ENCODE results near the gene RAB11FIP3. TPM values are rescaled to one million over a fixed set of nuclear protein-coding genes. Genes with fewer than 3 reads are reported as not detected.

Gene RAB11FIP3
- total RNA-seq, 2 experiments from 2014 or later = 18.7 to 20.4 TPM

- Mint-ChIP-seq H3K27ac (no peak overlapping the region), H3K27me3 (no peaks in the 10 kb centered on the region), H3K4me1 (ENCODE audit: low read depth) (no peaks in the 10 kb centered on the region), H3K4me3 (no peak overlapping the region), H3K36me3 (ENCODE audit: low read depth) (peaks cover 3% of the 10 kb centered on the region), H3K9me3 (no peaks in the 10 kb centered on the region)
- ChIA-PET POLR2A (no interaction called here), CTCF (no interaction called here)
- TF ChIP-seq CTCF (IDR thresholded peaks at IDR 0.05) = no peak
- DNase-seq (no peak), ATAC-seq (no peak)
- intact Hi-C loops (cut with micrococcal nuclease) = no loop called here
These were observed 17.5 kb downstream of the RAB11FIP3 start for GRCh38 chr16:442976-443375.

- no peaks in the 10 kb centered on the region for H3K27me3 Mint-ChIP-seq
- peaks cover 3% of the 10 kb centered on the region for H3K36me3 Mint-ChIP-seq (ENCODE audit: low read depth)
- DNase-seq (no peak), ATAC-seq (no peak)
- CTCF ChIA-PET = interaction anchor here (1.0 kb wide), 1 partner anchor 51 kb away, joined by 3 read pairs; no protein-coding TSS in a partner anchor
- no peak for TF ChIP-seq CTCF (IDR thresholded peaks at IDR 0.05)
- intact Hi-C loops (cut with micrococcal nuclease) = no loop called here
- no peaks in the 10 kb centered on the region for H3K4me1 Mint-ChIP-seq (ENCODE audit: low read depth)
- no peaks in the 10 kb centered on the region for H3K9me3 Mint-ChIP-seq
- H3K27ac Mint-ChIP-seq = no peak overlapping the region
- H3K4me3 Mint-ChIP-seq = no peak overlapping the region
- POLR2A ChIA-PET = no interaction called here
These were observed 18.6 kb downstream of the RAB11FIP3 start for GRCh38 chr16:444027-444426.

GRCh38 chr16:445566-445965 lies 20.1 kb downstream of the RAB11FIP3 start:
- CTCF ChIA-PET = interaction anchor here (1.2 kb wide), 1 partner anchor 48 kb away, joined by 3 read pairs; no protein-coding TSS in a partner anchor
- ATAC-seq (no peak), DNase-seq (no peak)
- POLR2A ChIA-PET = interaction anchor here (0.7 kb wide), 1 partner anchor 19 kb away, joined by 3 read pairs; no protein-coding TSS in a partner anchor
- intact Hi-C loops (cut with micrococcal nuclease) = no loop called here
- no peak for TF ChIP-seq CTCF (IDR thresholded peaks at IDR 0.05)
- no peak overlapping the region for H3K27ac Mint-ChIP-seq
- H3K27me3 Mint-ChIP-seq = no peaks in the 10 kb centered on the region
- no peaks in the 10 kb centered on the region for H3K4me1 Mint-ChIP-seq (ENCODE audit: low read depth)
- no peaks in the 10 kb centered on the region for H3K9me3 Mint-ChIP-seq
- no peaks in the 10 kb centered on the region for H3K36me3 Mint-ChIP-seq (ENCODE audit: low read depth)
- H3K4me3 Mint-ChIP-seq = no peak overlapping the region

DNA sequence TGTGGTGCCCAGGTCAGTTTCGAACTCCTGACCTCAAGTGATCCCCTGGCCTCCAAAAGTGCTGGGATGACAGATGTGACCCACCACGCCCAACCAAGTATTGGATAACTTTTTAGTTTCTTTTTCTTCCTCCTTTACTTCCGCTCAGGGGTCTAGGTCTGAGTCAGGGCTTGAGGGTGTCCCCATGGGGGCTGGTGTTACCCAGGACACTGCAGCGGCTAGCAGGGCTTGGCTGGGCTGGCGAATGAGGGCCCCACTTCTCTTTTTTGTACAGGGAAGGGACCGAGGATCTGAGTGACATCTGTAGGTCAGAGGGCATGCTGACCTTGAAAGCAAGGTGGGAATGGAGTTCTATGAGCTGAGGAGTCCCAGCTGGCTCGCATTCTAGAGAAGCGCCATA lies 24.9 kb downstream of the RAB11FIP3 start:
- CTCF ChIA-PET = no interaction called here
- H3K36me3 Mint-ChIP-seq (ENCODE audit: low read depth) = no peaks in the 10 kb centered on the region
- intact Hi-C loops (cut with micrococcal nuclease) = no loop called here
- no peak overlapping the region for H3K4me3 Mint-ChIP-seq
- H3K9me3 Mint-ChIP-seq = no peaks in the 10 kb centered on the region
- POLR2A ChIA-PET = no interaction called here
- no peak for DNase-seq
- H3K27ac Mint-ChIP-seq = no peak overlapping the region
- no peak for TF ChIP-seq CTCF (IDR thresholded peaks at IDR 0.05)
- H3K27me3 Mint-ChIP-seq = no peaks in the 10 kb centered on the region
- ATAC-seq = no peak
- peaks cover 5% of the 10 kb centered on the region for H3K4me1 Mint-ChIP-seq (ENCODE audit: low read depth)

- intact Hi-C loops (cut with micrococcal nuclease) = no loop called here
- POLR2A ChIA-PET = no interaction called here
- H3K27me3 Mint-ChIP-seq = no peaks in the 10 kb centered on the region
- H3K36me3 Mint-ChIP-seq (ENCODE audit: low read depth) = no peaks in the 10 kb centered on the region
- no peak overlapping the region for H3K27ac Mint-ChIP-seq
- no peak for TF ChIP-seq CTCF (IDR thresholded peaks at IDR 0.05)
- no peak overlapping the region for H3K4me3 Mint-ChIP-seq
- ATAC-seq (no peak), DNase-seq (no peak)
- CTCF ChIA-PET = no interaction called here
- H3K4me1 Mint-ChIP-seq (ENCODE audit: low read depth) = peaks cover 5% of the 10 kb centered on the region
- no peaks in the 10 kb centered on the region for H3K9me3 Mint-ChIP-seq
These were observed 25.5 kb downstream of the RAB11FIP3 start for GRCh38 chr16:450785-451512.

All from activated CD8-positive, alpha-beta T cell treated with anti-CD3 and anti-CD28 coated beads for 36 hours (primary cell).